ENCODE measurements around the gene SH3GLB1. TPM values are rescaled to one million over a fixed set of nuclear protein-coding genes. Genes with fewer than 3 reads are reported as not detected.

The SH3GLB1 gene
- total RNA-seq, 1 donor from 2014 or later = 39.6 TPM

- no peak for DNase-seq (ENCODE audit: low read depth)
- Histone ChIP-seq H3K4me3 (ENCODE audit: low read depth, low read length) (peak overlapping the region; percentile 97), H3K36me3 (ENCODE audit: control insufficient read depth, insufficient read depth, low read length) (no peaks in the 10 kb centered on the region), H3K27me3 (ENCODE audit: control insufficient read depth, insufficient read depth, low read length) (no peaks in the 10 kb centered on the region)
- TF ChIP-seq, protein P1, sequence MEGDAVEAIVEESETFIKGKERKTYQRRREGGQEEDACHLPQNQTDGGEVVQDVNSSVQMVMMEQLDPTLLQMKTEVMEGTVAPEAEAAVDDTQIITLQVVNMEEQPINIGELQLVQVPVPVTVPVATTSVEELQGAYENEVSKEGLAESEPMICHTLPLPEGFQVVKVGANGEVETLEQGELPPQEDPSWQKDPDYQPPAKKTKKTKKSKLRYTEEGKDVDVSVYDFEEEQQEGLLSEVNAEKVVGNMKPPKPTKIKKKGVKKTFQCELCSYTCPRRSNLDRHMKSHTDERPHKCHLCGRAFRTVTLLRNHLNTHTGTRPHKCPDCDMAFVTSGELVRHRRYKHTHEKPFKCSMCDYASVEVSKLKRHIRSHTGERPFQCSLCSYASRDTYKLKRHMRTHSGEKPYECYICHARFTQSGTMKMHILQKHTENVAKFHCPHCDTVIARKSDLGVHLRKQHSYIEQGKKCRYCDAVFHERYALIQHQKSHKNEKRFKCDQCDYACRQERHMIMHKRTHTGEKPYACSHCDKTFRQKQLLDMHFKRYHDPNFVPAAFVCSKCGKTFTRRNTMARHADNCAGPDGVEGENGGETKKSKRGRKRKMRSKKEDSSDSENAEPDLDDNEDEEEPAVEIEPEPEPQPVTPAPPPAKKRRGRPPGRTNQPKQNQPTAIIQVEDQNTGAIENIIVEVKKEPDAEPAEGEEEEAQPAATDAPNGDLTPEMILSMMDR (IDR thresholded peaks at IDR 0.05; ENCODE audit: insufficient read depth, low read length, poor library complexity, severe bottlenecking) = no peak
These were observed 1.2 kb downstream of the SH3GLB1 start for GRCh38 chr1:86705665-86705985.

GRCh38 chr1:86706018-86706635 lies 1.8 kb downstream of the SH3GLB1 start:
- Histone ChIP-seq H3K27me3 (ENCODE audit: control insufficient read depth, insufficient read depth, low read length) (no peaks in the 10 kb centered on the region), H3K4me3 (ENCODE audit: low read depth, low read length) (peak overlapping the region; percentile 97), H3K36me3 (ENCODE audit: control insufficient read depth, insufficient read depth, low read length) (no peaks in the 10 kb centered on the region)
- TF ChIP-seq, protein P1 (IDR thresholded peaks at IDR 0.05; ENCODE audit: insufficient read depth, low read length, poor library complexity, severe bottlenecking) = no peak
- no peak for DNase-seq (ENCODE audit: low read depth)

- no peaks in the 10 kb centered on the region for H3K27me3 ChIP-seq (ENCODE audit: control insufficient read depth, insufficient read depth, low read length)
- no peaks in the 10 kb centered on the region for H3K36me3 ChIP-seq (ENCODE audit: control insufficient read depth, insufficient read depth, low read length)
- DNase-seq (ENCODE audit: low read depth) = no peak
- TF ChIP-seq, protein P1 (IDR thresholded peaks at IDR 0.05; ENCODE audit: insufficient read depth, low read length, poor library complexity, severe bottlenecking) = no peak
- H3K4me3 ChIP-seq (ENCODE audit: low read depth, low read length) = no peak overlapping the region
These were observed 4.5 kb downstream of the SH3GLB1 start for GRCh38 chr1:86708920-86709319.

- no peak for DNase-seq (ENCODE audit: low read depth)
- Histone ChIP-seq H3K27me3 (ENCODE audit: control insufficient read depth, insufficient read depth, low read length) (no peaks in the 10 kb centered on the region), H3K36me3 (ENCODE audit: control insufficient read depth, insufficient read depth, low read length) (no peaks in the 10 kb centered on the region), H3K4me3 (ENCODE audit: low read depth, low read length) (no peak overlapping the region)
- TF ChIP-seq, protein P1 (IDR thresholded peaks at IDR 0.05; ENCODE audit: insufficient read depth, low read length, poor library complexity, severe bottlenecking) = no peak
These were observed 7.9 kb downstream of the SH3GLB1 start for GRCh38 chr1:86712088-86712860.

- H3K36me3 ChIP-seq (ENCODE audit: control insufficient read depth, insufficient read depth, low read length) = no peaks in the 10 kb centered on the region
- H3K27me3 ChIP-seq (ENCODE audit: control insufficient read depth, insufficient read depth, low read length) = no peaks in the 10 kb centered on the region
- no peak for DNase-seq (ENCODE audit: low read depth)
- H3K4me3 ChIP-seq (ENCODE audit: low read depth, low read length) = no peak overlapping the region
- TF ChIP-seq, protein P1 (IDR thresholded peaks at IDR 0.05; ENCODE audit: insufficient read depth, low read length, poor library complexity, severe bottlenecking) = no peak
These were observed 9.1 kb downstream of the SH3GLB1 start for GRCh38 chr1:86713477-86713876.
